ENCODE measurements around the gene RAB25. TPM values are rescaled to one million over a fixed set of nuclear protein-coding genes. Genes with fewer than 3 reads are reported as not detected.

RAB25 gene
- total and polyA plus RNA-seq, 4 donors, result 0.67 to 2.0 (median 0.92) TPM

- TF ChIP-seq JUND (IDR thresholded peaks at IDR 0.05) (no peak), RAD21 (IDR thresholded peaks at IDR 0.05) (no peak), ZBTB33 (IDR thresholded peaks at IDR 0.05) (no peak)
- 85% methylated on average over 10 of the region's 10 CpGs for WGBS
- H3K4me3 ChIP-seq (ENCODE audit: low read depth in 1 of 3, low read length in 3 of 3), result no peak overlapping the region
- no peak overlapping the region for H3K27ac ChIP-seq (ENCODE audit: low read depth in 1 of 2, low read length in 2 of 2)
- DNase-seq (ENCODE audit: low spot score), result no peak
- no peaks in the 10 kb centered on the region for H3K36me3 ChIP-seq (ENCODE audit: control insufficient read depth in 4 of 4, insufficient read depth in 3 of 4, low read depth in 1 of 4, low read length in 3 of 4)
- H3K9me3 ChIP-seq (ENCODE audit: control insufficient read depth in 4 of 4, low read length in 3 of 4), result no peaks in the 10 kb centered on the region
- H3K27me3 ChIP-seq (ENCODE audit: control insufficient read depth in 4 of 4, insufficient read depth in 4 of 4, low read length in 3 of 4), result no peaks in the 10 kb centered on the region
- no peak overlapping the region for H3K9ac ChIP-seq (ENCODE audit: low read depth in 1 of 2, low read length in 2 of 2)
- H3K4me1 ChIP-seq (ENCODE audit: control insufficient read depth in 4 of 4, insufficient read depth in 4 of 4, low read length in 3 of 4), result peaks cover 1 to 17% (median 11%) of the 10 kb centered on the region in 4 donors
Observed at GRCh38 chr1:156112276-156113137, 51.5 kb downstream of the RAB25 start.

GRCh38 chr1:156113282-156113950, 52.5 kb downstream of the RAB25 start:
- Histone ChIP-seq H3K9ac (ENCODE audit: low read depth in 1 of 2, low read length in 2 of 2) (peak overlapping the region in 1 of 2 donors; percentile 19), H3K27me3 (ENCODE audit: control insufficient read depth in 4 of 4, insufficient read depth in 4 of 4, low read length in 3 of 4) (no peaks in the 10 kb centered on the region), H3K4me1 (ENCODE audit: control insufficient read depth in 4 of 4, insufficient read depth in 4 of 4, low read length in 3 of 4) (peaks cover 6 to 26% (median 15%) of the 10 kb centered on the region in 4 donors), H3K36me3 (ENCODE audit: control insufficient read depth in 4 of 4, insufficient read depth in 3 of 4, low read depth in 1 of 4, low read length in 3 of 4) (no peaks in the 10 kb centered on the region), H3K9me3 (ENCODE audit: control insufficient read depth in 4 of 4, low read length in 3 of 4) (no peaks in the 10 kb centered on the region), H3K27ac (ENCODE audit: low read depth in 1 of 2, low read length in 2 of 2) (peak overlapping the region; percentile 82 to 91), H3K4me3 (ENCODE audit: low read depth in 1 of 3, low read length in 3 of 3) (no peak overlapping the region)
- WGBS, result 72% methylated on average over 4 of the region's 4 CpGs
- DNase-seq (ENCODE audit: low spot score), result no peak
- TF ChIP-seq FOXA1 (IDR thresholded peaks at IDR 0.05) (no peak), RXRA (IDR thresholded peaks at IDR 0.05) (no peak), TAF1 (conservative IDR thresholded peaks at IDR 0.05) (no peak), HNF4A (conservative IDR thresholded peaks at IDR 0.05) (no peak), RAD21 (IDR thresholded peaks at IDR 0.05) (no peak)

- peak; percentile 84 for DNase-seq (ENCODE audit: low spot score)
- H3K27ac ChIP-seq (ENCODE audit: low read depth in 1 of 2, low read length in 2 of 2), result peak within 1 kb of the TSS; percentile 82 to 91
- WGBS, result 4% methylated on average over 37 of the region's 37 CpGs
- H3K9me3 ChIP-seq (ENCODE audit: control insufficient read depth in 4 of 4, low read length in 3 of 4), result no peaks in the 10 kb centered on the region
- H3K36me3 ChIP-seq (ENCODE audit: control insufficient read depth in 4 of 4, insufficient read depth in 3 of 4, low read depth in 1 of 4, low read length in 3 of 4), result no peaks in the 10 kb centered on the region
- H3K27me3 ChIP-seq (ENCODE audit: control insufficient read depth in 4 of 4, insufficient read depth in 4 of 4, low read length in 3 of 4), result no peaks in the 10 kb centered on the region
- peaks cover 8 to 30% (median 19%) of the 10 kb centered on the region in 4 donors for H3K4me1 ChIP-seq (ENCODE audit: control insufficient read depth in 4 of 4, insufficient read depth in 4 of 4, low read length in 3 of 4)
- peak within 1 kb of the TSS; percentile 65 to 98 (median 69) for H3K4me3 ChIP-seq (ENCODE audit: low read depth in 1 of 3, low read length in 3 of 3)
- H3K9ac ChIP-seq (ENCODE audit: low read depth in 1 of 2, low read length in 2 of 2), result peak within 1 kb of the TSS; percentile 91
- TF ChIP-seq CTCF (IDR thresholded peaks at IDR 0.05; ENCODE audit: low read depth, low read length, missing input control) (no peak), JUND (IDR thresholded peaks at IDR 0.05) (peak; percentile 52 to 58), FOXA1 (IDR thresholded peaks at IDR 0.05) (no peak), GABPA (IDR thresholded peaks at IDR 0.05 in 1 of 2, conservative IDR thresholded peaks at IDR 0.05 in 1 of 2) (no peak), FOXA2 (IDR thresholded peaks at IDR 0.05) (no peak), RXRA (IDR thresholded peaks at IDR 0.05) (peak in 1 of 2 donors; percentile 42), TAF1 (conservative IDR thresholded peaks at IDR 0.05) (peak; percentile 88), NR2F2 (IDR thresholded peaks at IDR 0.05) (no peak), REST (IDR thresholded peaks at IDR 0.05) (peak; percentile 74), ATF3 (IDR thresholded peaks at IDR 0.05) (no peak), HNF4A (conservative IDR thresholded peaks at IDR 0.05) (peak in 1 of 2 donors; percentile 28), HNF4G (IDR thresholded peaks at IDR 0.05) (no peak), YY1 (IDR thresholded peaks at IDR 0.05) (no peak), SP1 (IDR thresholded peaks at IDR 0.05) (no peak)
Observed at GRCh38 chr1:156114101-156114918, 53.4 kb downstream of the RAB25 start, which contains the start of gene LMNA. LMNA (plus strand) TSS chr1:156114711; CDS start chr1:156114919, 208 bp downstream.
